MM.1S (cell line): ENCODE data around the gene TSPYL2.
A peak's percentile ranks its signal among the peaks of the same experiment; 100 is the strongest.

Source experiments
- DNase-seq: peaks from one replicate; pipeline ENCODE4 v3.0.0-alpha.2; 2015
- H2AFZ ChIP-seq: fragments of 300-600 bp; sonication (generic); 2 replicates; pipeline ENCODE4 v1.6.0; 2016; ENCODE audit warnings: antibody characterized with exemption, low read length
- H3F3A ChIP-seq: fragments of 300-600 bp; sonication (generic); 2 replicates; pipeline ENCODE4 v1.6.1; 2016; ENCODE audit warnings: mild to moderate bottlenecking, antibody characterized with exemption, low read length, moderate library complexity, mixed read lengths; ENCODE audit not compliant: insufficient read depth
- H3K27ac ChIP-seq: fragments of 300-600 bp; sonication (generic); 2 replicates; pipeline ENCODE4 v1.5.1; 2016; ENCODE audit warnings: mild to moderate bottlenecking, low read length
- H3K27me3 ChIP-seq: fragments of 300-600 bp; sonication (generic); replicated peaks from 2 replicates; pipeline ENCODE4 v1.6.0; 2016; ENCODE audit warnings: low read length; ENCODE audit not compliant: insufficient read depth
- H3K36me3 ChIP-seq: fragments of 300-600 bp; sonication (generic); replicated peaks from 2 replicates; pipeline ENCODE4 v1.6.1; 2016; ENCODE audit warnings: mild to moderate bottlenecking, low read length, mixed read lengths; ENCODE audit not compliant: insufficient read depth
- H3K4me1 ChIP-seq: fragments of 300-600 bp; sonication (generic); 2 replicates; pipeline ENCODE4 v1.6.1; 2016; ENCODE audit warnings: low read length, mixed read lengths
- H3K4me2 ChIP-seq: fragments of 300-600 bp; sonication (generic); 2 replicates; pipeline ENCODE4 v1.6.0; 2016; ENCODE audit warnings: low read depth, low read length
- H3K4me3 ChIP-seq: fragments of 300-600 bp; sonication (generic); 2 replicates; pipeline ENCODE4 v1.5.1; 2016; ENCODE audit warnings: low read length, mixed read lengths
- H3K79me2 ChIP-seq: fragments of 300-600 bp; sonication (generic); 2 replicates; pipeline ENCODE4 v1.6.1; 2016; ENCODE audit warnings: mixed run types, low read length, mixed read lengths
- H3K9ac ChIP-seq: fragments of 300-600 bp; sonication (generic); 2 replicates; pipeline ENCODE4 v1.6.1; 2016; ENCODE audit warnings: low read length, mixed read lengths
- H3K9me2 ChIP-seq: fragments of 300-600 bp; sonication (generic); replicated peaks from 2 replicates; pipeline ENCODE4 v1.6.1; 2016; ENCODE audit warnings: mild to moderate bottlenecking, low read length, mixed read lengths; ENCODE audit not compliant: insufficient read depth
- H3K9me3 ChIP-seq: fragments of 300-600 bp; sonication (generic); replicated peaks from 2 replicates; pipeline ENCODE4 v1.6.1; 2016; ENCODE audit warnings: mild to moderate bottlenecking, low read length, mixed read lengths; ENCODE audit not compliant: insufficient read depth
- H4K20me1 ChIP-seq: fragments of 300-600 bp; sonication (generic); 2 replicates; pipeline ENCODE4 v1.6.1; 2016; ENCODE audit warnings: mild to moderate bottlenecking, low read length, moderate library complexity, mixed read lengths; ENCODE audit not compliant: insufficient read depth
- CTCF ChIP-seq: fragments of 300-600 bp; sonication (generic); IDR thresholded peaks from 2 replicates; pipeline ENCODE4 v1.5.1; 2016; ENCODE audit warnings: antibody characterized with exemption, low read length, mixed read lengths
- EZH2 ChIP-seq: fragments of 300-600 bp; sonication (generic); optimal IDR thresholded peaks from 2 replicates; pipeline ENCODE3; 2017; ENCODE audit warnings: low read depth, mild to moderate bottlenecking, antibody characterized with exemption, low read length, mixed read lengths
- EZH2phosphoT487 ChIP-seq: fragments of 300-600 bp; sonication (generic); IDR thresholded peaks from 2 replicates; pipeline ENCODE4 v1.6.1; 2018; ENCODE audit warnings: antibody characterized with exemption, low read length

Gene TSPYL2

GRCh38 chrX:53095796-53096195 lies 13.6 kb downstream of the TSPYL2 start:
- Histone ChIP-seq H3K27ac (no peak overlapping the region), H3K9me3 (no peaks in the 10 kb centered on the region), H4K20me1 (no peaks in the 10 kb centered on the region), H3K4me3 (no peak overlapping the region), H3F3A (peaks cover 4% of the 10 kb centered on the region), H3K4me1 (no peaks in the 10 kb centered on the region), H3K9me2 (no peaks in the 10 kb centered on the region), H3K27me3 (no peaks in the 10 kb centered on the region), H3K4me2 (no peak overlapping the region), H3K9ac (no peak overlapping the region), H2AFZ (no peak overlapping the region), H3K79me2 (peaks cover 12% of the 10 kb centered on the region; the same call in 1 of the 2 replicates), H3K36me3 (no peaks in the 10 kb centered on the region)
- TF ChIP-seq EZH2 (no peak), CTCF (no peak), EZH2phosphoT487 (no peak)
- DNase-seq = no peak

GRCh38 chrX:53114864-53115549 lies 32.8 kb downstream of the TSPYL2 start:
- Histone ChIP-seq H2AFZ (no peak overlapping the region), H3K4me2 (peak overlapping the region; percentile 83; the same call in 1 of the 2 replicates), H3K4me3 (no peak overlapping the region), H3K79me2 (peaks cover 18% of the 10 kb centered on the region), H4K20me1 (no peaks in the 10 kb centered on the region), H3K27me3 (no peaks in the 10 kb centered on the region), H3F3A (peaks cover 17% of the 10 kb centered on the region), H3K9me2 (no peaks in the 10 kb centered on the region), H3K9ac (peak overlapping the region; percentile 32; the same call in 1 of the 2 replicates), H3K4me1 (no peaks in the 10 kb centered on the region), H3K27ac (peak overlapping the region; percentile 56; the same call in 1 of the 2 replicates), H3K9me3 (no peaks in the 10 kb centered on the region), H3K36me3 (no peaks in the 10 kb centered on the region)
- TF ChIP-seq EZH2phosphoT487 = no peak
- TF ChIP-seq EZH2 = no peak
- TF ChIP-seq CTCF = no peak
- DNase-seq = no peak

- Histone ChIP-seq H3K4me3 (no peak overlapping the region), H4K20me1 (no peaks in the 10 kb centered on the region), H3K4me1 (no peaks in the 10 kb centered on the region), H3K79me2 (peaks cover 14% of the 10 kb centered on the region), H3K4me2 (peak overlapping the region; percentile 83; the same call in 1 of the 2 replicates), H3K27ac (peak overlapping the region; percentile 56; the same call in 1 of the 2 replicates), H3K27me3 (no peaks in the 10 kb centered on the region), H3K9me2 (no peaks in the 10 kb centered on the region), H3F3A (peaks cover 17% of the 10 kb centered on the region), H3K36me3 (no peaks in the 10 kb centered on the region), H3K9ac (peak overlapping the region; percentile 32; the same call in 1 of the 2 replicates), H2AFZ (no peak overlapping the region), H3K9me3 (no peaks in the 10 kb centered on the region)
- no peak for TF ChIP-seq EZH2
- no peak for TF ChIP-seq EZH2phosphoT487
- TF ChIP-seq CTCF = no peak
- no peak for DNase-seq
These were observed 33.3 kb downstream of the TSPYL2 start for GRCh38 chrX:53115550-53115874.
